Fibroblast of lung (primary cell): ENCODE measurements around the gene SEC14L3. TPM values are rescaled to one million over a fixed set of nuclear protein-coding genes. Genes with fewer than 3 reads are reported as not detected.

Experiments
- DNase-seq, 2 donors: peaks; one replicate each; pipeline versions ENCODE4 v3.0.0 to v3.0.0-alpha.2; 2010; ENCODE audit warnings: low read depth in 2 of 2
- H2AFZ ChIP-seq: 2 replicates; pipeline ENCODE4 v1.5.1; 2012; ENCODE audit warnings: low read length, control low read depth, inconsistent platforms
- H3K27ac ChIP-seq: 2 replicates; pipeline ENCODE4 v1.5.1; 2011; ENCODE audit warnings: low read length, control low read depth; ENCODE audit not compliant: insufficient read depth
- H3K27me3 ChIP-seq: 2 replicates; pipeline ENCODE4 v1.5.1; 2011; ENCODE audit warnings: mild to moderate bottlenecking, low read length; ENCODE audit not compliant: control insufficient read depth, insufficient read depth
- H3K36me3 ChIP-seq: 2 replicates; pipeline ENCODE4 v1.5.1; 2011; ENCODE audit warnings: low read length; ENCODE audit not compliant: control insufficient read depth, insufficient read depth
- H3K4me1 ChIP-seq: 2 replicates; pipeline ENCODE4 v1.5.1; 2011; ENCODE audit warnings: low read length; ENCODE audit not compliant: control insufficient read depth, insufficient read depth; ENCODE audit errors: extremely low read depth
- H3K4me2 ChIP-seq: 2 replicates; pipeline ENCODE4 v1.5.1; 2011; ENCODE audit warnings: low read length, control low read depth; ENCODE audit not compliant: insufficient read depth; ENCODE audit errors: extremely low read depth
- H3K4me3 ChIP-seq, 4 experiments: fragments of 200-600 bp in 1 of 4; sonication (generic) in 1 of 4; replicated peaks in 1 of 4; 2 replicates each; pipeline ENCODE4 v1.5.1; 2011 to 2016; ENCODE audit warnings: low read length in 4 of 4, low read depth in 3 of 4, mild to moderate bottlenecking in 3 of 4, control low read depth in 2 of 4, inconsistent platforms in 1 of 4, mixed read lengths in 1 of 4; ENCODE audit not compliant: insufficient read depth in 1 of 4; ENCODE audit errors: control extremely low read depth in 1 of 4
- H3K79me2 ChIP-seq: 2 replicates; pipeline ENCODE4 v1.5.1; 2012; ENCODE audit warnings: mild to moderate bottlenecking, low read length, inconsistent platforms; ENCODE audit not compliant: control insufficient read depth, insufficient read depth
- H3K9ac ChIP-seq: 2 replicates; pipeline ENCODE4 v1.5.1; 2011; ENCODE audit warnings: mild to moderate bottlenecking, low read length, control low read depth; ENCODE audit not compliant: insufficient read depth
- H3K9me3 ChIP-seq: 2 replicates; pipeline ENCODE4 v1.5.1; 2012; ENCODE audit warnings: low read depth, low read length; ENCODE audit not compliant: control insufficient read depth, insufficient read depth
- H4K20me1 ChIP-seq: 2 replicates; pipeline ENCODE4 v1.5.1; 2011; ENCODE audit warnings: low read length; ENCODE audit not compliant: control insufficient read depth, insufficient read depth; ENCODE audit errors: extremely low read depth
- CTCF ChIP-seq, 2 donors: IDR thresholded peaks in 1 of 2; conservative IDR thresholded peaks in 1 of 2; 1 replicate in 1 of 2; 2 replicates in 1 of 2; pipeline ENCODE4 v1.5.1; 2011 to 2012; ENCODE audit warnings: low read length in 2 of 2, control low read depth in 1 of 2, inconsistent platforms in 1 of 2, low read depth in 1 of 2, mild to moderate bottlenecking in 1 of 2
- EZH2 ChIP-seq: IDR thresholded peaks from 2 replicates; pipeline ENCODE4 v1.5.1; 2012; ENCODE audit warnings: low read length, control low read depth, mild to moderate bottlenecking; ENCODE audit errors: missing control alignments
- polyA plus RNA-seq, 2 donors: library from polyadenylated mRNA; depleted of rRNA in 1 of 2; stranded (reverse) in 1 of 2; unstranded in 1 of 2; fragments of >200 nt; gene quantifications; 2 replicates each; pipeline ENCODE4 v1.2.1, GENCODE V29; 2011 to 2012; ENCODE audit warnings: missing spikeins in 1 of 2
- total RNA-seq: library from RNA; depleted of rRNA; stranded (reverse); fragments of >200 nt; gene quantifications from 2 replicates; pipeline ENCODE4 v1.2.1, GENCODE V29; 2014

The SEC14L3 gene
- total and polyA plus RNA-seq, 2 donors (not counting 1 experiment from before 2014, with no cell fraction given) = not detected

GRCh38 chr22:30497466-30498150 is 25.8 kb upstream of the SEC14L3 start:
- Histone ChIP-seq H3K27me3 (peaks cover 2% of the 10 kb centered on the region), H3K9me3 (no peaks in the 10 kb centered on the region), H3K4me3 (no peak overlapping the region)

GRCh38 chr22:30495041-30495784 is 23.4 kb upstream of the SEC14L3 start:
- H3K27me3 ChIP-seq = peaks cover 2% of the 10 kb centered on the region
- H3K9me3 ChIP-seq = no peaks in the 10 kb centered on the region
- no peaks in the 10 kb centered on the region for H3K36me3 ChIP-seq
- no peak for DNase-seq
- no peak overlapping the region for H3K9ac ChIP-seq
- H3K4me3 ChIP-seq = no peak overlapping the region
- H3K27ac ChIP-seq = no peak overlapping the region
- no peaks in the 10 kb centered on the region for H4K20me1 ChIP-seq
- H3K4me2 ChIP-seq = no peak overlapping the region
- H3K79me2 ChIP-seq = no peaks in the 10 kb centered on the region
- TF ChIP-seq CTCF (conservative IDR thresholded peaks at IDR 0.05 in 1 of 2, IDR thresholded peaks at IDR 0.05 in 1 of 2; ENCODE audit: low read depth in 1 of 2, low read length in 2 of 2) = no peak
- TF ChIP-seq EZH2 = no peak
- no peaks in the 10 kb centered on the region for H3K4me1 ChIP-seq
- no peak overlapping the region for H2AFZ ChIP-seq

More at GRCh38 chr22:30497466-30498150, 25.8 kb upstream of the SEC14L3 start:
- no peak overlapping the region for H3K9ac ChIP-seq
- H3K4me2 ChIP-seq = no peak overlapping the region
- H4K20me1 ChIP-seq = no peaks in the 10 kb centered on the region
- DNase-seq = no peak
- no peak overlapping the region for H2AFZ ChIP-seq
- no peaks in the 10 kb centered on the region for H3K4me1 ChIP-seq
- H3K79me2 ChIP-seq = no peaks in the 10 kb centered on the region
- H3K27ac ChIP-seq = no peak overlapping the region
- no peaks in the 10 kb centered on the region for H3K36me3 ChIP-seq
- TF ChIP-seq EZH2 = no peak
- TF ChIP-seq CTCF (conservative IDR thresholded peaks at IDR 0.05 in 1 of 2, IDR thresholded peaks at IDR 0.05 in 1 of 2; ENCODE audit: low read depth in 1 of 2, low read length in 2 of 2) = no peak

GRCh38 chr22:30492144-30492543 is 20.3 kb upstream of the SEC14L3 start:
- DNase-seq = no peak

More at GRCh38 chr22:30492144-30492543, 20.3 kb upstream of the SEC14L3 start:
- H3K36me3 ChIP-seq = no peaks in the 10 kb centered on the region
- no peak overlapping the region for H3K9ac ChIP-seq
- no peaks in the 10 kb centered on the region for H3K4me1 ChIP-seq
- H3K4me3 ChIP-seq = no peak overlapping the region
- no peak overlapping the region for H2AFZ ChIP-seq
- no peak overlapping the region for H3K4me2 ChIP-seq
- no peaks in the 10 kb centered on the region for H4K20me1 ChIP-seq
- peaks cover 2% of the 10 kb centered on the region for H3K27me3 ChIP-seq
- TF ChIP-seq CTCF (conservative IDR thresholded peaks at IDR 0.05 in 1 of 2, IDR thresholded peaks at IDR 0.05 in 1 of 2; ENCODE audit: low read depth in 1 of 2, low read length in 2 of 2) (no peak), EZH2 (no peak)
- no peak overlapping the region for H3K27ac ChIP-seq
- no peaks in the 10 kb centered on the region for H3K9me3 ChIP-seq
- no peaks in the 10 kb centered on the region for H3K79me2 ChIP-seq
